Coronary artery (tissue), 2 donors: ENCODE measurements around the gene C2orf68.
"Not testable (repeated sequence)": the region's sequence is repeated elsewhere in the genome, so short reads cannot be mapped to it uniquely, and the experiment has no call there.

Experiments used
- DNase-seq: peaks from one replicate; pipeline ENCODE4 v3.0.0-alpha.2; 2017; ENCODE audit warnings: low spot score
- H3K27ac ChIP-seq, 2 donors: fragments of 200-600 bp; sonication (generic); one replicate each; pipeline ENCODE4 v1.5.1; 2016 to 2019
- H3K4me3 ChIP-seq: fragments of 200-600 bp; sonication (generic); 2 replicates; pipeline ENCODE4 v1.5.1; 2016; ENCODE audit warnings: mild to moderate bottlenecking, moderate library complexity
- TF ChIP-seq, protein P1 (sequence below): fragments of 200-600 bp; sonication (generic); IDR thresholded peaks from one replicate; pipeline ENCODE4 v1.5.1; 2019; ENCODE audit warnings: antibody characterized with exemption

Gene C2orf68

DNA sequence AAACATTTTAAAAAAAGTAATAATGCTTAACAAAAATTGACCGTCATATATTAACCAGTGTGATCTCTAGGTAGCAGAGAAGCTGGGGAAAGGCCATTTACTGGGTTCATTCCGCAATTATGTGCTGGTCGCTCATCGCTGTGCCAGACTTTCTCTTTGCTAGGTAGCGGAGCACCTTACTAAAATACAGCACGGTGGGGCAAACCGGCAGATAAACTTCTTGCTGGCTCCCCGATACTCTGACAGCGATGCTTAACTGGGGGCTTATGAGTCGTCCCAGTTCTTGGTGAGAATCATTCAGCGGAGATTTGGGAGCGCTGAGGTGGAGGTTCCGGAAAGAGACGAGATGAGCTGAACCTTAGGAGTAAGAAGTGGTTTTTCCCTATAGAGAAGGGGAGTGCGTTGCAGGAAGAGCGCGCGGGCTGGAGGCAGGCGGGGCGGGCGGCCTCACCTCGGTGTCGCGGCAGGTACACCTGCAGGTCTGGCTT is 605 bp downstream of the C2orf68 start:
- Histone ChIP-seq H3K27ac (peak overlapping the region; percentile 79 to 93), H3K4me3 (peak overlapping the region; percentile 99)
- DNase-seq, result no peak
- TF ChIP-seq, protein P1, sequence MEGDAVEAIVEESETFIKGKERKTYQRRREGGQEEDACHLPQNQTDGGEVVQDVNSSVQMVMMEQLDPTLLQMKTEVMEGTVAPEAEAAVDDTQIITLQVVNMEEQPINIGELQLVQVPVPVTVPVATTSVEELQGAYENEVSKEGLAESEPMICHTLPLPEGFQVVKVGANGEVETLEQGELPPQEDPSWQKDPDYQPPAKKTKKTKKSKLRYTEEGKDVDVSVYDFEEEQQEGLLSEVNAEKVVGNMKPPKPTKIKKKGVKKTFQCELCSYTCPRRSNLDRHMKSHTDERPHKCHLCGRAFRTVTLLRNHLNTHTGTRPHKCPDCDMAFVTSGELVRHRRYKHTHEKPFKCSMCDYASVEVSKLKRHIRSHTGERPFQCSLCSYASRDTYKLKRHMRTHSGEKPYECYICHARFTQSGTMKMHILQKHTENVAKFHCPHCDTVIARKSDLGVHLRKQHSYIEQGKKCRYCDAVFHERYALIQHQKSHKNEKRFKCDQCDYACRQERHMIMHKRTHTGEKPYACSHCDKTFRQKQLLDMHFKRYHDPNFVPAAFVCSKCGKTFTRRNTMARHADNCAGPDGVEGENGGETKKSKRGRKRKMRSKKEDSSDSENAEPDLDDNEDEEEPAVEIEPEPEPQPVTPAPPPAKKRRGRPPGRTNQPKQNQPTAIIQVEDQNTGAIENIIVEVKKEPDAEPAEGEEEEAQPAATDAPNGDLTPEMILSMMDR, result no peak

DNA sequence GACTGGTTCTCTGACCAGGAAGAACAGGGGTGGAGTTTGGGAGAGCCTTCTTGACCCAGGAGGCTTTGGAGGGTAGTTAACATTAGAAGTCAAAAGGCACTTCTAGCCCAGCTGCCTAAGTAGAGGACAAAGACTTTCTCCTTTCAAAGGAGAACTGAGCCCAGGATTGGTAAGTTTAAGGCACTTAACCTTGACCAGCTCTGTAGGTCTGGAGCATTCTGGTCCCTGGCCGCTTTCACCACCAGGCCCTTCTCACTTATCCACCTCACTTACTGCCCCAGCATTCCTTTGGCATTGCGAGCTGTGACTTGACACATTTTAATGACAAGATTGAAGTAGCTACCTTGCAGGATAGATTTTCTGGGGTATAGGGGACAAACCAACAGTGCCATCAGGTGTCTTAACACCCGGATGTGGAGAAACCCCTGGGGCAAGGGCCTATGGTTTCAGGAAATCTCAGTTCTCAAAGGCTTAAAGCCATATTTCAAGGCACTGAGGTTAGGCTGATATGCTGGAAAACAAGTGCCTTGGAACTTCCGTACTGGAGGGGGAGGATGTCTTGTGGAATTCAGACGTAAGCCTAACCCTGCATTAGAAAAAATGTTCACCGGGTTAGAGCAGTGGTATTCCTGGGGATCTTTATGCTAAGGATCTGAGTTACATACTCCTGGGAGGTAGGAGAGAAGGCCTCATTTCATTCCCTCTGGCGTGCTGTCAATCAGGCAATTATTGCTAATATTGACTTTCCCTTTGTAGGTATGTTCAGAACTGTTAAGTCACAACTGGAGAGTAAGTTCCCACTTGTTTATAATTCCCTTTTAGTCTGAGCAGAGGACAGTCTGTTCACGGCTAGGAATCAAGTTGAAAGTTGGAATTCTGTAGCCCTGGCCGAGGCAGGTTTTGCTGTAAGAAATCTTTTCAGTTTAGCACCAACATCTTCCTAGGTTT is 4.3 kb downstream of the C2orf68 start:
- Histone ChIP-seq H3K4me3 (no peak overlapping the region), H3K27ac (peak overlapping the region in 1 of 2 donors; percentile 28)
- TF ChIP-seq, protein P1, result no peak
- DNase-seq, result no peak

DNA sequence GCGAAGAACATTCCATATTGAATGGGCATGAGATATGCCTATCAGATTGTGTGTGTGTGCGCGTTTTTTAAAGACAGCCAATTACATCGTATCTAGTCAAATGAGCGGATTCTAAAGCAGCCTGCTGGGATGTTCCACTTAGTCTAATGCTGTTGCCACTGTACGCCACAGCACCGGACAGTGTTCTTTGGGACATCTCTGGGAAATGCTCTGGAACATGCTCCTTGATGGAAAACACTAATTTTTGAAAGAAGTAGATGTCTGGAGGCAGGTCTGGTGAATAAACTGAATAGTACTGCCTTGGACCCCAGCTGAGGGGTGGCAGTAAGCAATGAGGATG is 5.8 kb downstream of the C2orf68 start:
- no peak for DNase-seq
- Histone ChIP-seq H3K4me3 (peak overlapping the region; percentile 87), H3K27ac (peak overlapping the region in 1 of 2 donors; percentile 77)
- TF ChIP-seq, protein P1, result no peak

GRCh38 chr2:85605406-85606115 is 6.3 kb downstream of the C2orf68 start:
- peak overlapping the region; percentile 87 for H3K4me3 ChIP-seq
- TF ChIP-seq, protein P1, result no peak
- DNase-seq, result no peak
- H3K27ac ChIP-seq, result peak overlapping the region; percentile 29 to 77

DNA sequence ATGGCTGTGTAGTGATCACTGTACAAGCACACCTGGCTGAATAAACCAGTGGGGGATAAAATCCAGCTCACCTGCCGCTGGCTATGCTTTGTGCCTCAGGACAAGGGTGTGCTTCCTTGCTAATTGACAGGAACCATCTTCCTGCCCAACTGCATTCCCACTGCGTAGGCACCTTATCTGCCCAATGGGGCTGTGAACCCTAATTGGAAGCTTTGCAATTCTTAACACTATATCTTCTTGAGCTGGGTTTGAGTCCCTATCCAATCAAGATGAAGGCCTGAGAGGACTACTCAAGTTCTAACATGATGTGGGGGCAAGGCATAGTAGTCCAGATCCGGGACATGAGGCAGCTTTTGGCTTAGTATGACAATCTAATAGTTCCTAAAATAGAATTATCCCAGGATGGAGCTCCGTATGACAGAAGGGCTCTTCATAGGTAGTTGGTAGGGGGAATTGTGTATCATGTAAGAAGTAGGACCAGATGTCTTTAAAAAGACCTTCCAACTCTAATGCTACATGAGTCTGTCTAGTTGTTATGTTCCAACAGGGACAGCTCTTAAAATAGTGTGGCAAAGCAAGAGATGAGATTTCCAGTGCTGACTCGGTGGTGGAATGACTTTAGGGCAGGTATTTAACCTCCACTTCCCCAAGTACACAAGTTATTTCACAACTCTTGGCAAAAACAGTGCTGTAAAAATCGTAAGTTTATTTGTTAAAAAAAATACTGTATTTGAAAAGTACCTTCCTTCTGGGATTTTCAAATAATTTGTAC is 7.1 kb downstream of the C2orf68 start:
- Histone ChIP-seq H3K4me3 (peak overlapping the region; percentile 87), H3K27ac (peak overlapping the region; percentile 33 to 77)
- TF ChIP-seq, protein P1, result no peak
- DNase-seq, result no peak

DNA sequence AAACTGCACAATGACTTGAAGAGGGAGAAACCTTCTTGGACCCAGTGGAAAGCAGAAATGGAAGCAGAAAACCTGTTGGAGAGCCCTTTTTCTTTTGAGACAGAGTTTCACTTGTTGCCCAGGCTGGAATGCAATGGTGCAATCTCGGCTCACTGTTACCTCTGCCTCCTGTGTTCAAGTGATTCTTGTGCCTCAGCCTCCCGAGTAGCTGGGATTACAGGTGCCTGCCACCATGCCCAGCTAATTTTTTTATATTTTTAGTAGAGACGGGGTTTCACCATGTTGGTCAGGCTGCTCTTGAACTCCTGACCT is 7.8 kb downstream of the C2orf68 start:
- DNase-seq, result not testable (repeated sequence)
- peak overlapping the region; percentile 87 for H3K4me3 ChIP-seq
- H3K27ac ChIP-seq, result peak overlapping the region; percentile 33 to 77
